NT2/D1 (cell line): Measurements from ENCODE around the gene C4orf50.

ENCODE experiments used
- YY1 ChIP-seq: IDR thresholded peaks from 2 replicates; pipeline ENCODE4 v1.6.1; 2011; ENCODE audit not compliant: insufficient read length, insufficient read depth
- ZNF274 ChIP-seq: IDR thresholded peaks from 2 replicates; pipeline ENCODE4 v1.6.1; 2011; ENCODE audit warnings: mild to moderate bottlenecking, low read depth, low read length

- TF ChIP-seq YY1 (no peak), ZNF274 (no peak)
Observed at GRCh38 chr4:6044276-6044675, 26.0 kb upstream of the C4orf50 start.
